Astrocyte (in vitro differentiated cells and primary cell): ENCODE results near the gene RHOG. TPM values are rescaled to one million over a fixed set of nuclear protein-coding genes. Genes with fewer than 3 reads are reported as not detected.

ENCODE experiments used
- DNase-seq: peaks from one replicate; pipeline ENCODE4 v3.0.0-alpha.2; 2010; ENCODE audit warnings: low read depth
- FAIRE-seq: peaks from 2 replicates; lab custom pipeline; 2011; peaks lifted over from hg19 to GRCh38; lab: Jason Lieb, UNC
- H2AFZ ChIP-seq: 2 replicates; pipeline ENCODE4 v1.6.0; 2012; ENCODE audit warnings: low read depth, low read length, inconsistent platforms
- H3K27ac ChIP-seq: 2 replicates; pipeline ENCODE4 v1.5.1; 2011; ENCODE audit warnings: low read depth, low read length, inconsistent platforms
- H3K27me3 ChIP-seq: 2 replicates; pipeline ENCODE4 v1.6.0; 2011; ENCODE audit warnings: low read length, inconsistent platforms; ENCODE audit not compliant: insufficient read depth
- H3K36me3 ChIP-seq: 2 replicates; pipeline ENCODE4 v1.5.1; 2011; ENCODE audit warnings: low read length, inconsistent platforms; ENCODE audit not compliant: insufficient read depth
- H3K4me1 ChIP-seq: 2 replicates; pipeline ENCODE4 v1.5.1; 2011; ENCODE audit warnings: low read length, inconsistent platforms; ENCODE audit not compliant: insufficient read depth
- H3K4me2 ChIP-seq: 2 replicates; pipeline ENCODE4 v1.6.0; 2012; ENCODE audit warnings: low read length, inconsistent platforms
- H3K4me3 ChIP-seq: 2 replicates; pipeline ENCODE4 v1.5.1; 2011; ENCODE audit warnings: low read depth, mild to moderate bottlenecking, low read length, inconsistent platforms; ENCODE audit not compliant: insufficient read depth
- H3K79me2 ChIP-seq: 2 replicates; pipeline ENCODE4 v1.6.0; 2012; ENCODE audit warnings: mild to moderate bottlenecking, low read length, inconsistent platforms; ENCODE audit not compliant: insufficient read depth
- H3K9ac ChIP-seq: 2 replicates; pipeline ENCODE4 v1.6.0; 2012; ENCODE audit warnings: mild to moderate bottlenecking, low read length, inconsistent platforms
- H3K9me3 ChIP-seq: 2 replicates; pipeline ENCODE4 v1.5.1; 2012; ENCODE audit warnings: low read depth, mild to moderate bottlenecking, low read length, inconsistent platforms; ENCODE audit not compliant: insufficient read depth
- H4K20me1 ChIP-seq: 2 replicates; pipeline ENCODE4 v1.6.0; 2012; ENCODE audit warnings: low read length, inconsistent platforms; ENCODE audit not compliant: insufficient read depth
- H3K27ac Mint-ChIP-seq: one replicate; pipeline ENCODE4 v1.8.0; 2021; ENCODE audit warnings: mild to moderate bottlenecking, mixed read lengths; ENCODE audit not compliant: unreplicated experiment
- H3K27me3 Mint-ChIP-seq: one replicate; pipeline ENCODE4 v1.8.0; 2021; ENCODE audit warnings: low read depth, mixed read lengths; ENCODE audit not compliant: unreplicated experiment
- H3K36me3 Mint-ChIP-seq: one replicate; pipeline ENCODE4 v1.8.0; 2021; ENCODE audit warnings: low read depth, mixed read lengths; ENCODE audit not compliant: unreplicated experiment
- H3K4me1 Mint-ChIP-seq: one replicate; pipeline ENCODE4 v1.8.0; 2021; ENCODE audit warnings: low read depth, mixed read lengths; ENCODE audit not compliant: unreplicated experiment
- H3K4me3 Mint-ChIP-seq: one replicate; pipeline ENCODE4 v1.8.0; 2021; ENCODE audit warnings: mild to moderate bottlenecking, moderate library complexity, mixed read lengths; ENCODE audit not compliant: unreplicated experiment
- H3K9me3 Mint-ChIP-seq: one replicate; pipeline ENCODE4 v1.8.0; 2021; ENCODE audit warnings: mild to moderate bottlenecking, mixed read lengths; ENCODE audit not compliant: unreplicated experiment
- CTCF ChIP-seq: IDR thresholded peaks from 2 replicates; pipeline ENCODE4 v1.5.1; 2011; ENCODE audit warnings: low read depth, mild to moderate bottlenecking, inconsistent platforms, low read length, moderate library complexity; ENCODE audit not compliant: insufficient read depth
- EZH2 ChIP-seq: IDR thresholded peaks from 2 replicates; pipeline ENCODE4 v1.6.1; 2012; ENCODE audit warnings: mild to moderate bottlenecking, low read length, inconsistent platforms; ENCODE audit not compliant: insufficient read depth
- total RNA-seq: library from RNA; stranded (reverse); gene quantifications from 2 replicates; pipeline ENCODE4 v1.2.1, GENCODE V29; 2021

RHOG gene
- total RNA-seq, 1 donor from 2014 or later, result 54.5 TPM

DNA sequence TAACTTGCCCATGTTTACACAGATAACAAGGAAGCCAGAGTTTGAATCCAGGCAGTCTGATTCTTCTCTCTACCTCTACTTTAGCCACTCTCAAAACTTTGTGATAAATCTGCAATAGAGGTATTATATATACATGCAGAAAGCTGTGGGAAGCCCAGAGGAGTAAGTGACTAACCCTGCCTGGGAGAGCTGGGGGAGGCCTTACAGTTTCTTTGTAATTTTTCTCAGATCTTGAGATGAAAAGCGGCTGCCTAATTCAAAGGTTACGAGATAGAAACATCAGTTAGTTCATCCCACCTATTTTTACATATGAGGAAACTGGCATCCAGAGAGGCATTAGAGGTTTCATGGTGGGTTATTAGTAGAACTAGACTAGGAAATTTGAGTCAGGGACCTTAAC is 19.6 kb upstream of the RHOG start:
- Histone ChIP-seq H3K79me2 (peaks cover 60% of the 10 kb centered on the region), H3K27me3 (no peaks in the 10 kb centered on the region), H3K27ac (no peak overlapping the region), H3K4me1 (peaks cover 9% of the 10 kb centered on the region), H3K36me3 (no peaks in the 10 kb centered on the region), H2AFZ (no peak overlapping the region), H3K4me2 (no peak overlapping the region), H4K20me1 (peaks cover 23% of the 10 kb centered on the region), H3K4me3 (no peak overlapping the region), H3K9ac (no peak overlapping the region), H3K9me3 (no peaks in the 10 kb centered on the region)
- peaks cover 2% of the 10 kb centered on the region for H3K36me3 Mint-ChIP-seq
- peak overlapping the region; percentile 34 for H3K27ac Mint-ChIP-seq
- peaks cover 46% of the 10 kb centered on the region for H3K4me1 Mint-ChIP-seq
- FAIRE-seq (no peak), DNase-seq (no peak)
- TF ChIP-seq CTCF, result no peak
- no peak for TF ChIP-seq EZH2
- H3K9me3 Mint-ChIP-seq, result no peaks in the 10 kb centered on the region
- no peaks in the 10 kb centered on the region for H3K27me3 Mint-ChIP-seq
- H3K4me3 Mint-ChIP-seq, result no peak overlapping the region

DNA sequence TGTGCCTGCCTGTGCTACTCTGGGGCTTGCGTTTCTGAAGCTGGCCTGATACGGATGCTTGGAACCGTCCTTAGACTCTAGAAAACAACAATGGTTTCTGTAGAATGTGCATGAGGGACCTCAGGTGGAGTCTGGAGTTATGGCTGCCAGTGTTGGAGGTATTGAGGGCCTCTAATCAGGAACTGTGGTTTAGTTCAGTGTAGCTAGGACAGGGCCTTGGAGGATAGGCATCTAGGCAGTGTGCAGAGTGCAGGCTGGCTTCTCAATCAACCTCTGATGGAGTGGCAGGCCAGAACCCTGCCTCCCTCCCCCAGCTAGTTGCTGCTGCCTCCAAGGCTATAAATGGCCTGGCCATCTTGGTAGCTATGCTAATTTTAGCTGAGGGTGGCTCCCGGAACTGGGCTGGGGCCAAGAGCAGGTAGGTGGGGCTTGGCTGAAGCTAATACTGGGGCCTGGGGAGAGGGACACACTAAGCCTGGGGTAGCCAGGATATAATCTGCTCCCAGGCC is 18.7 kb upstream of the RHOG start:
- Histone ChIP-seq H3K4me2 (no peak overlapping the region), H2AFZ (no peak overlapping the region), H3K4me1 (peaks cover 12% of the 10 kb centered on the region), H3K4me3 (no peak overlapping the region), H3K27ac (no peak overlapping the region), H3K9ac (no peak overlapping the region), H3K36me3 (no peaks in the 10 kb centered on the region), H4K20me1 (peaks cover 17% of the 10 kb centered on the region), H3K79me2 (peaks cover 52% of the 10 kb centered on the region), H3K9me3 (no peaks in the 10 kb centered on the region), H3K27me3 (no peaks in the 10 kb centered on the region)
- no peak for TF ChIP-seq EZH2
- no peak for TF ChIP-seq CTCF
- Mint-ChIP-seq H3K27ac (peak overlapping the region; percentile 69), H3K4me1 (peaks cover 40% of the 10 kb centered on the region), H3K36me3 (peaks cover 2% of the 10 kb centered on the region), H3K27me3 (no peaks in the 10 kb centered on the region), H3K9me3 (no peaks in the 10 kb centered on the region), H3K4me3 (no peak overlapping the region)
- DNase-seq (no peak), FAIRE-seq (no peak)

DNA sequence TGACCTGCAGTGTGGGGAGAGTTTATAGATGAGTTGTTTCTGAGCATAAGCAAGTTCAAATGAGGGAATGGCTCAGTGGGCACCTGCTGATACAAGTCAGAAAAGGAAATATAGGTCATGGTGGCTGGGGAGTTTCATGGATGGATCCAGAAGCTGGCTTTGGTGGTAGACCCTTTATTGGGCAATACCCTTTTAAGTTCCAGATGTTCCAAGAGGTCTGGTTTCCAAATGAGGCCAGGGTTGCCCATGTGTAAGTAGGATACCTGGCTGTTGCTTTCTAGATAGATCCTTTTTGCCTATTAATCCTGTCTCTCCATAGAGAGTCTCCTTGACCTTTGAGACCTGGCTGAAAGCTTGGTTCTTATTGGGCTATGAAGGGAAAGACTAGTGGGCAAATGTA is 16.9 kb upstream of the RHOG start:
- peaks cover 42% of the 10 kb centered on the region for H3K4me1 Mint-ChIP-seq

More for the DNA sequence above, 16.9 kb upstream of the RHOG start:
- H3K36me3 ChIP-seq, result no peaks in the 10 kb centered on the region
- H3K27ac ChIP-seq, result no peak overlapping the region
- peaks cover 17% of the 10 kb centered on the region for H4K20me1 ChIP-seq
- no peak for FAIRE-seq
- H3K4me3 ChIP-seq, result no peak overlapping the region
- H3K9ac ChIP-seq, result no peak overlapping the region
- DNase-seq, result no peak
- no peak overlapping the region for H2AFZ ChIP-seq
- no peaks in the 10 kb centered on the region for H3K9me3 Mint-ChIP-seq
- H3K79me2 ChIP-seq, result peaks cover 42% of the 10 kb centered on the region
- H3K4me3 Mint-ChIP-seq, result peak overlapping the region; percentile 91
- no peak overlapping the region for H3K27ac Mint-ChIP-seq
- peaks cover 2% of the 10 kb centered on the region for H3K36me3 Mint-ChIP-seq
- no peak overlapping the region for H3K4me2 ChIP-seq
- TF ChIP-seq EZH2 (no peak), CTCF (no peak)
- H3K4me1 ChIP-seq, result peaks cover 13% of the 10 kb centered on the region
- H3K27me3 ChIP-seq, result no peaks in the 10 kb centered on the region
- H3K27me3 Mint-ChIP-seq, result no peaks in the 10 kb centered on the region
- no peaks in the 10 kb centered on the region for H3K9me3 ChIP-seq
